RCC 7860 (cell line): ENCODE measurements around the gene OR2H2.
A peak's percentile ranks its signal among the peaks of the same experiment; 100 is the strongest.

Experiments used
- DNase-seq: peaks from one replicate; pipeline ENCODE4 v3.0.0-alpha.2; 2015; ENCODE audit warnings: low spot score
- FAIRE-seq: peaks from 2 replicates; lab custom pipeline; 2012; peaks lifted over from hg19 to GRCh38; lab: Jason Lieb, UNC

The OR2H2 gene

GRCh38 chr6:29584821-29585220 is at the start of gene OR2H2:
TSS of gene OR2H2 (plus strand) at chr6:29585121. CDS start at chr6:29587945, 2,824 bp downstream.
- FAIRE-seq: no peak
- DNase-seq: no peak

- no peak for FAIRE-seq
- DNase-seq: no peak
Observed at GRCh38 chr6:29537714-29538403, 47.1 kb upstream of the OR2H2 start.

- no peak for FAIRE-seq
- DNase-seq: no peak
Observed at GRCh38 chr6:29547573-29547972, 37.3 kb upstream of the OR2H2 start.

GRCh38 chr6:29552512-29553051 is 32.3 kb upstream of the OR2H2 start:
- FAIRE-seq (no peak), DNase-seq (peak; percentile 21)

GRCh38 chr6:29553268-29554057 is 31.5 kb upstream of the OR2H2 start:
- no peak for DNase-seq
- no peak for FAIRE-seq

- DNase-seq (no peak), FAIRE-seq (no peak)
Observed at GRCh38 chr6:29554764-29555163, 30.2 kb upstream of the OR2H2 start.

- FAIRE-seq (no peak), DNase-seq (no peak)
Observed at GRCh38 chr6:29557320-29557719, 27.6 kb upstream of the OR2H2 start.

DNA sequence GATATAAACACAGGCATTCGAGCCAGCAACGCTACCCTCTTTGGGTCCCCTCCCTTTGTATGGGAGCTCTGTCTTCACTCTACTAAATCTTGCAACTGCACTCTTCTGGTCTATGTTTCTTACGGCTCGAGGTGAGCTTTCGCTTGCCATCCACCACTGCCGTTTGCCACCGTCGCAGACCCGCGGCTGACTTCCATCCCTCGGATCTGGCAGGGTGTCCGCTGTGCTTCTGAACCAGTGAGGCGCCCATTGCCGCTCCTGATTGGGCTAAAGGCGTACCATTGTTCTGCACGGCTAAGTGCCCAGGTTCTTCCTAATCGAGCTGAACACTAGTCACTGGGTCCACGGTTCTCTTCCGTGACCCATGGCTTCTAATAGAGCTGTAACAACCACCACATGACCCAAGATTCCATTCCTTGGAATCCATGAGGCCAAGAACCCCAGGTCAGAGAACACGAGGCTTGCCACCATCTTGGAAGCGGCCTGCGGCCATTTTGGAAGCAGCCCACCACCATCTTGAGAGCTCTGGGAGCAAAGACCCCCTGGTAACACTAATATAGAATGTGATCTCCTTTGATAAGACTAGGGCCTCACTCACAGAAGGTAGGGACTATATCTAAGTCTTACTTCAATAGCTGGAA is 26.4 kb upstream of the OR2H2 start:
- DNase-seq (no peak), FAIRE-seq (no peak)

DNA sequence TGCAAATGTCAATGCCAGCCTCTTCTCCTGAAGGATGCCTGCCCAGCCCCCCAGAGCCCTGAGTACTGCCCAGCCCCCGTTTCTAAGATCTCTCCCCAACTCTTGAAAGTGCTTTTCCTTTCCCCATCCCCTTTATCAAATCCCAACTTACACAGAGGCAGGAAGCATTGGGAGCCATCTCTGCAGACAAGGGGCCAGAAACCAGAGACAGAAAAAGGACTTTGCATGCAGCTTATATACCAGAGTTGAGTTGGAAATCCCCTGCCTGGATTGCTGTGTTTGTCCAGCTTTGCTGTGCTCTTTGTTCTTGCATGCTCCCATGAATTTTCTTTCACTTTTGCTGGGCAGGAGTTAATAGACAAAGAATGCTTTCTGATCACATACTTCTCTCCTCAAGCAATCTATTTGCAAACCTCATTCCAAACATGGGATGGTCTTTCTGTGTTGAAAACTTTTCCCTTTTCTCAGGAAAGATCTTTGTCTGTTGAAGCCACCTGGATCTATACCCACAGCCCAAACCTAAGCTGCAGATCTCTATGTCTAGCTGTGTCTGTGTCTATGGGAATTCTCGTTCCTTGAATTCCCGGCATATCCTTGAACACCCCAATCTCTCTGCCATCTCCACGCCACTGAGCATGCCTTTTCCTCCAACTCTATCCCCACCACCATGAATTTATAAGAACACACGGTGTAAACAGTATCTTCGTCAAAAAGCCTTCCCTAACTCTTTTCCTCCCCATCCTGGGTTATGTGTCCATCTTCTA is 25.2 kb upstream of the OR2H2 start, which contains the start of gene UBD:
UBD (minus strand) TSS at position 209 of the 764 bp plus-strand sequence; CDS start at position 178, 31 bp downstream.
- no peak for DNase-seq
- no peak for FAIRE-seq

DNA sequence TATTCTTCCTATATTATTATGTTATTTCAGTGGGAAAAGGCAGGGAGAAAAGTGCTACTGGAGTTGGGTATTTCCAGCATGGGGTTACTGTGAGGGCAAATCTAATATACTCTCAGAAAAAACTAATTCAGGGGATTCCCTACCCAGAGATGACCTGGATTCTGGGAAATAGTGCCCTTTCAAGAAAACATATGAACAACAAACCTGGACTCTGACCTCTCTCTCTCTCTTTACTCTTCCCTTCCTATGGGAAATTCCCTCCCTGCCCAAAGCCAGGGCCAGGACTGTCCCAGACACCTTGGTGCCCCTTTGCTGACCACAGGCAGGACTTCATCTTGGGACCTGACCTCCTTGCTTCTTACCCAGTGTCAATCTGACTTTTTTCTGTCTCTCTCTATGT is 23.8 kb upstream of the OR2H2 start:
- FAIRE-seq: no peak
- peak; percentile 11 for DNase-seq

DNA sequence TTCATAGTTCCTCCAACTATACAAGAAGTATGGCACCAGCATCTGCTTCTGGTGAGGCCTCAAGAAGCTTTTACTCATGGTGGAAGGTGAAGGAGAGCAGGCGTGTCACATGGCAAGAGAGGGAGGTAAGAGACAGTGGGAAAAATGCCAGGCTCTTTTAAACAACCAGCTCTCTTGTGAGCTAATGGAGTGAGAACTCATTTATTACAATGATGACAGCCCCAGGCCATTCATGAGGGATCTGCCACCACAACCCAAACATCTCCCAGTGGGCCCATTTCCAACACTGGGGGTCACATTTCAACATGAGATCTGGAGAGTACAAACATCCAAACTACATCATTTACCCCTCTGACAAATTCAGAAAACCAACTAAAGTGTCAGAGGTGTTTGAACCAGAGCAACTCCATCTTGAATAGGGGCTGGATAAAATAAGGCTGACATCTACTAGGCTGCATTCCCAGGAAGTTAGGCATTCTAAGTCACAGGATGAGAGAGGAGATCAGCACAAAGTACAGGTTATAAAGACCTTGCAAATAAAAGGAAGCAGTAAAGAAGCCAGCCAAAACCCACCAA is 23.2 kb upstream of the OR2H2 start:
- no peak for FAIRE-seq
- DNase-seq: no peak

DNA sequence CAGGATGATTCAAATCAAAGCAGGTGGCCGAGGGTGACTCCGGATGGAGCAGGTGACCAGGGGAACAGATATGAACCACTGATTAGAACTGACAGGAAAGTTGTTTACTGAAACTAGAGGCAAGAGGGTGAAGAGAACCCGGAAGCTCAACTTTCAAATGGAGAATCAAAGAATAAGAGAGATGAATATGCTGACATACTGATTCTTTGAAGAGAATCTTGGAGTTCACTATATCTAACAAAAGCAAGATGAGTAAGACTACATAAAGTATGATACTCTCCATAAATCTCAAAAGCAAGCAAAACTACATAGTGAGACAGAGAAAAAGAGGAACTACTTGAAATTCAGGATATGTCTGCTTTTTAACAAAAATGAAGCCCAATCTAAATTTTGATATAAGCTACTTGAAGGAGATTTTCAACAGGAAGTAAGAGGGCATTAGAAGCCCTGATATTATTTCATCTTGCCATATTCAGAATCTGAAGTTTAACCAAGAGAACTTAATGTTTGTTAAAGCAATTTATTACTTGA is 21.4 kb upstream of the OR2H2 start:
- DNase-seq (no peak), FAIRE-seq (no peak)

- FAIRE-seq (no peak), DNase-seq (no peak)
Observed at GRCh38 chr6:29564875-29565274, 20.0 kb upstream of the OR2H2 start.

DNA sequence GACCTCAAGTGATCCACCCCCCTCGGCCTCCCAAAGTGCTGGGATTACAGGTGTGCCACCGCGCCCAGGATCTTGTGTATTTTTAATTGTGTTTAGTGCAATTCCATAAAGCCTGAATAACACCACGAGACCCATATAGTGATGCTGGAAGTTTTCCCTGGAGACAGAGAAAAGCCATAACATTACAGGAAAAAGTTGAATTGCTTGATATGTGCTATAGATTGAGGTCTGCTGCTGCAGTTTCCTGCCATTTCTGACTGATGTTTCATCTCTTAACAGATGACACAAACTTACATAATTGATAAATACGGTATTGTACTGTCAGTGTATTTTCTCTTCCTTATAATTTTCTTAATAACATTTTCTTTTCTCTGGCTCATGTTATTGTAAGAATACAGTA is 18.1 kb upstream of the OR2H2 start:
- DNase-seq: no peak
- no peak for FAIRE-seq

GRCh38 chr6:29567541-29567940 is 17.4 kb upstream of the OR2H2 start:
- FAIRE-seq (no peak), DNase-seq (no peak)

- DNase-seq: no peak
- FAIRE-seq: no peak
Observed at GRCh38 chr6:29567991-29568390, 16.9 kb upstream of the OR2H2 start.

- FAIRE-seq: no peak
- no peak for DNase-seq
Observed at GRCh38 chr6:29576056-29576455, 8.9 kb upstream of the OR2H2 start.

GRCh38 chr6:29577544-29577943 is 7.4 kb upstream of the OR2H2 start:
- FAIRE-seq: no peak
- no peak for DNase-seq

- DNase-seq (peak; percentile 25), FAIRE-seq (peak; percentile 24)
Observed at GRCh38 chr6:29589423-29590048, 4.6 kb downstream of the OR2H2 start.
